HG03159 (cell line): ENCODE results near the gene CC2D2B.
"Not testable (repeated sequence)": the region's sequence is repeated elsewhere in the genome, so short reads cannot be mapped to it uniquely, and the experiment has no call there.

Experiments used
- ATAC-seq: cut with Tn5 transposase; IDR thresholded peaks from one replicate; pipeline ENCODE4 v1.9.1; 2021; ENCODE audit warnings: mild to moderate bottlenecking, moderate library complexity; ENCODE audit not compliant: unreplicated experiment

CC2D2B gene, protein sequence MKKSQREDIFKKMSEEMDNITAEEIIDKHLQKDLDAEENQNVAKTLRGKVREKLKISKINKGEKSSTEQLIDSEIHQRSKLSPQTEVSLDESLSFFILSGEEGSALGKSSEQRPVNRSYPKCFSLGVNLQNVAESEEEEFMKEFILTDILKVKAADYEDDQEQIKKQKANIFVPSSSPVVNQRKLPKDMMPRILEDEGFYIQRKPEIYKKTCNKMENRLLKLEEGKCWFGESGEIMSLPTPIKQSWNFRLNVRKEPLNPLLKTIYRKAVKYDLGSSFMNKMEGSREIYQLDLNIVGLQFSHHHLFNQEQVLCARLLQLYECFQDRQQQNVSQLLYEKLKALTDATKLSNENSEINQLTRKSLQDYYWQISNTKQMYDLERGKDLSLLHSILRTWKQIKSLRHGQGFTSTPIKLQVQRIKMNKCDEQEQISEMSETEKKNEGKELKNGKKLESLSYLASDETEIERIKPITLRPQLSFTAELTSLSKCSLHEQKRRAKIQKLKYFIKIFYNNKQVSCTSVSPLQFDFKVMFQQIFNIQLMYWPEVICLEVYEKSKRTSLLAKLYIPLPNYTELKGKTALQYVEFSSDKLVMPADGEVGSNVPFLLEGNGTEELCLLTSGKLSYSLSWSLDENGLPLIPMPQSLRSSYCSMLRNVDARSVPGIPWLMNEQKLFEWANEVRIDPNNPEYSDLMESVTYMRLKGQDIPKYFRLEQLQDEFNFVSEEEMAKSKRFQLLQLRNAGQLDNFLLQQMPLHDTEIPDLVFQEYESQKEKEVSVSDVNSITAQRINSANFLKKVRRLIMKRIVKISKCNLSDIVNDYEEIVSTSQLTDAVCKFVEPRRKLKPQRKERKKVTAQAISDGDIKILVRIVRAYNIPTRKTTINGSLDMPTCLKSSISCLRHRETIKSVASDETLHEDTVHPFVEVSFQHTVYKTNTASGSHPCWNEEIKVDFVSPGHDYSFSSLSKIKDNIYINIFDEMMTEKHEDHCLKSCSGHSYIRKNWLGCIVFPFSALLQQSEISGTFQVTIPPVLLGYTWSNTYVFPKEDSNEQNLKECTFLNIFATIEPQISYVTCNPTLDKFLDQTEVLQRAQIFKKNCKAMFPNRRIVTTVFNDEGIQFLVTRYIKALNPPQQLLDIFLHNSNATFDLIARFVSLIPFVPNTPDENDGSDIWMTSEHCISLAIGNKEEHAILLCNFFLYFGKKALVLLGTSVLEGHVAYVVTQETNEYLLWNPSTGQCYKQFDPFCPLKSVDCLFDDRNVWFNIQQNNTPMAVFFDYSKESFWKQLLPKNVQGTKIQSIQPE (N-terminal part only)

DNA sequence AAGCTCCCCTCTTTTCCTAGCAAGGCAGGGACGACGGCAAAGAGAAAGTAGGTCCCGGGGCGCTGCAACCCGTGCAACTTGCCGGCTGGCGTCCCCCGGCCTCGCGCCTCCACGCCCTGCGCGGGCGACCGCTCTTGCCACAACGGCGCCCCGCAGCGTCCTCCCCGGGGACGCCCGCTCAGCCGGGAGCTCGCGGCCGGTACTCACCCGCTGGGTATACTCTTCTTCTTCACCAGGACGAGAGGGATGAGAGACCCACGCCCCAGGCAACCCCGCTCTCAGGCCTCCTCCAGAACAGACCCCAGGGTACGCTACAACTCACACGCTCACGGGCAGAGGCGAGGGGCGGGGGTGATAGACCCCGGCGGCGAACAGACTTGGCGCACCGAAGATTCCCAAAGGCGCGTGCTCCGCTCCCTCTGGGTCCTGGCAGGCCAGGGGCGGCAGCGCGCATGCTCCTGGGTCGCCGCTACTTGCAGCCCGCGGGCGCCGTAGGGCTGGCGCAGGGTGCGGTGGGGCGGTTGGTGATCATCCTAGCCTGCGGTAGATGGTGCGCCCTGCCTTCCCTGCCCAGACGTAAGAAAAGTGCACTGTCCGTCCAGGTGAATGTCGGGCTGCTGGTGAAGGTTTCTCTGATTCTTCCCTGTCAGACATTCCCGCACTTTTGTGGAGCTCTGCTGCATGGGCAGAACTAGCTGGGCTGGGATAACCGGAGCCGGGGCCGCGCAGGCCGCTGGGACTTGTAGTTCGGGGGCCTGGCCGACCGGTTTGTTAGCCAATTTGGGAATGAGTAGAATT is at the start of gene CC2D2B:
Gene CC2D2B (plus strand): TSS at position 520 of the 798 bp plus-strand sequence. CDS start 3,349 bp downstream, outside the sequence.
- ATAC-seq: peak; percentile 83

DNA sequence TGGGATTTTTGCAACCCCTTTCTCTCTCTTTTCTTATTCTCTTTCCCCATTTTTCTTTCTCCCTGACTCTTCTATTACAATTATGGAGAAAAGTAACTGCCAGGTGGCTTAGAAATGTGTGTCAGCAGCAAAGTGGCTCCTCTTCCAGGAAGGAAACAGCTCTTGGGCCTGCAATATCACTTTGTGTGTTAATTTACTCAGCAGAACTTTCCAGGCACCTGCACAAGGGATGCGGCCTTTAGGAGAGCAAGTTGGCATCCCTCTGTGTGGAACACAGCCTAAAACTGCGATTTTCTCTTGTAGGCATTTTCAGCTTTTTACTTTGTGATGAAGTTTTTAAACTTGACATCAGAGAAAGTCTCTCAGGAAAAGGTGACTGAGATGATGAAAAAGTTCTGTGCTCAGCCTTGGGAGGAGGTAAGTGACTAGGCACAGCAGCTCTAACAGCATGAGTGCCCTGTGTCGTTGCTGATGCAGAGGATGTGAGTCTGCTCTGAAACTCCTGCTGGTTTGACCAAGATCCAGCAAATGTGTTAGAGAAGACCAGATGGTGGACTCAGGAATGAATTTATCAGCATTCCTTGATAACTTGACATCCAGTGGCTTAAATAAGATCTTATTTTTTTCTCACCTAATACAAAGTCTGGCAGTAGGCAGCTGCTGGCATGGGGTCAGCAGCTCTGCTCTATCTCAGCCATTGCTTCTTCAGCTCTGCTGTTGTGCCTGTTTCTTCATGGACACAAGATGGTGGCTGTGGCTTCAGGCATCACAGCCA is 47.4 kb upstream of the CC2D2B start:
- ATAC-seq: no peak

GRCh38 chr10:95861386-95861785 is 46.4 kb upstream of the CC2D2B start:
- no peak for ATAC-seq

DNA sequence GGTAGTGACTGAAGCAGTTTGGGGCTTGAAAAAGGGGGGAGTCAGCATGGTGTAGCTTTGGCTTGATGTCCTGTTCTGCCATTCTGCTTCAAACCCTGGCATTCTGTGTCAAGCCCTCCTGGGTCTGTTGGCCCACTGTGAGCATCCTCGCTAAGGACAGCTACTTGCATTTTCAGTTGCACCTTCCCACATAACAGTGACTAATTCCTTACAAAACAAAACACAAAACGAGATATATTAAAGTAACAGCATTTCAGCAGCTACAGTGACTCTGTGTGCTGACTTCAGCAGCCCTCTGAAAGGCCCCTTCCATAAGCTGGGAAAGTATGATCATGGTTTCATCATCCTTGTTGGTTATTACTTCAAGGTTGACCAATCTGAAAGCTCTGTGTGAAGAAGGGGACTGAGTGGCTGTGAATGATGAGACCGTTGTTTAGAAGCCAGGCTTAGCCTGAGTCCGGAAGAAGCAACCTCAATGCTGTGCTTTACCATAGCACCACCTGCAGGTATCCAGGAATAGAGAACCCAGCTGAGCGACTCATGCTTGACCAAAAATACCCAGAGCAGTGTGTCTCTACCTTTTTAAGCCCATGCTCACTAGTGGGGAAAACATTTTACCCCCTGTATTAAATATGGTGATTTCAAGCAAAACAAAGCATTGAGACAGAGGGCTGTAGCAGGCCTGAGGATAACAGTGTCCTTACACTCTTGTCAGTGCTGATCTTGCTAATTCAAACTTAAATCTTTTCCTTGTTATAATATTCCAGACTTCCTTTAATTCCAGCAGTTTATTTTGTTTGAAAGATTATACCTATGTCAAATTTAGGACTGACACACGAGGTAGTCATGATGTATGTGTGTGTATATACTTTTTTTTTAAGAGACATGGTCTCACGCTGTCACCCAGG is 42.6 kb upstream of the CC2D2B start:
- peak; percentile 88 for ATAC-seq

DNA sequence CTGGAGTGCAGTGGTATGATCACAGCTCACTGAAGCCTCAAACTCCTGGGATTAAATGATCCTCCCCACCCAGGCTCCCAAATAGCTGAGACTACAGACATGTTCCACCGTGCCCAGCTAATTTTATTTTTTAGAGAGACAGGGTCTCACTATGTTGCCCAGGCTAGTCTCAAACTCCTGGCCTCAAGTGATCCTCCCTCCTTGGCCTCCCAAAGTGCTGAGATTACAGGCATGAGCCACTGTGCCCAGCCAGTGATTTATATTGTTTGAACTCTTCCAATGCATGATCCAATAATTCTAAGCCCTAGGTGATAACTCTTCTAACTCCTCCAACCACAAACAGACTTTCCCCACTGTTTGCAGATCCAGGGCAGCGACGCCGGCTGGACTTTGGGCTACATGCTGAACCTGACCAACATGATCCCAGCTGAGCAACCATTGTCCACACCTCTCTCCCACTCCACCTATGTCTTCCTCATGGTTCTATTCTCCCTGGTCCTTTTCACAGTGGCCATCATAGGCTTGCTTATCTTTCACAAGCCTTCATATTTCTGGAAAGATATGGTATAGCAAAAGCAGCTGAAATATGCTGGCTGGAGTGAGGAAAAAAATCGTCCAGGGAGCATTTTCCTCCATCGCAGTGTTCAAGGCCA is 41.8 kb upstream of the CC2D2B start:
- no peak for ATAC-seq

DNA sequence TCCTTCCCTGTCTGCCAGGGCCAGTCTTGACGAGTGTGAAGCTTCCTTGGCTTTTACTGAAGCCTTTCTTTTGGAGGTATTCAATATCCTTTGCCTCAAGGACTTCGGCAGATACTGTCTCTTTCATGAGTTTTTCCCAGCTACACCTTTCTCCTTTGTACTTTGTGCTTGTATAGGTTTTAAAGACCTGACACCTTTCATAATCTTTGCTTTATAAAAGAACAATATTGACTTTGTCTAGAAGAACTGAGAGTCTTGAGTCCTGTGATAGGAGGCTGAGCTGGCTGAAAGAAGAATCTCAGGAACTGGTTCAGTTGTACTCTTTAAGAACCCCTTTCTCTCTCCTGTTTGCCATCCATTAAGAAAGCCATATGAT is 41.3 kb upstream of the CC2D2B start:
- no peak for ATAC-seq

GRCh38 chr10:95867866-95868265 is 39.9 kb upstream of the CC2D2B start:
- no peak for ATAC-seq

DNA sequence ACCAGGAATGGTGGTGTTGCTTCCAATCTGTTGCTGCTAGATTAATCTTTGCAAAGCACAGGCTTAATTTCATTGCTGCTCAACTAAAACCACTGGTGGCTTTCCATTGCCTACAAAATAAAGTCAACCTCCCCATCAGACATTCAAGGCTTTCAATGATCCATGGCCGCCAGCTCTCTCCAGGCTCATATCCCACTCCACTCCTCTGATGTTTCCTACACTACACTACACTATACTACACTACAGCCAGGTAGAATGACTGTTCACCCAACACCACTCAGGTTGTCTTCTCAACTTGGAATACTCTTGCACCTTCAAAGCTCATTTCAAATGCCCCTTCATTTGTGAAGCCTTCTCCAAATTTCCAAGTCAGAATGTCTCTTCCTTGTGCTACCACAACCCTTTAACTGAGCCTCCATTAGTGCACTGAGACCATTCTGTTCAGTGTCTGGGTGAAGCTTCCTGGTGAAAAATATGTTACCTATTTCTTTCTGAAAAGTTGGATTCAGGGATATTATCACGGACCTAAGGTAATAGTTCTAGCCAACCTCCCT is 35.5 kb upstream of the CC2D2B start:
- no peak for ATAC-seq

DNA sequence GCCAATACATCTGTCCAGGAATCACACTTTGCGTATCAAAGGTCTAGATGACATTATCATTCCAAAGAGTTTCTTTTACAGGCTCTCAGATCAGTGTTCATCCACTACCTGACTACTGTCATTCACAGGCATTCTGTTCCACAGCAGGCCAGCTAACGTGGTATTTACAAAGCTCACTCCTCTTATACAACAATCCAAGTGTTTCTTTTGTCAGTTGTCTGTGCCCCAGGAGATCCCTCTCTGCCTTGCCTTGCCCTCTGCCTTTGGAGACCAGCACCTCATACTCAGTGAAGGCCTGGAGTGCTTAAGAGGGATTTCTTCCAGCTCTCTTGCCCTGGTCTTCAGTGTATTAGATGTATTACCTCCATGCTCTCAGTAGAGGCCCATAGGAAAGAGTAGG is 34.6 kb upstream of the CC2D2B start:
- no peak for ATAC-seq

GRCh38 chr10:95873651-95874050 is 34.1 kb upstream of the CC2D2B start:
- ATAC-seq: no peak

DNA sequence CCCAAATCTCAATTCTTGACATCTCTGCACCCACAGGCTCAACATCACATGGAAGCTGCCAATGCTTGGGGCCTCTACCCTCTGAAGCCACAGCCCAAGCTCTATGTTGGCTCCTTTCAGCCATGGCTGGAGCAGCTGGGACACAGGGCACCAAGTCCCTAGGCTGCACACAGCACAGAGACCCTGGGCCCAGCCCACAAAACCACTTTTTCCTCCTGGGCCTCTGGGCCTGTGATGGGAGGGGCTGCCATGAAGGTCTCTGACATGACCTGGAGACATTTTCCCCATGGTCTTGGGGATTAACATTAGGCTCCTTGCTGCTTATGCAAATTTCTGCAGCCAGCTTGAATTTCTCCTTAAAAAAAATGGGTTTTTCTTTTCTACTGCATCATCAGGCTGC is 33.0 kb upstream of the CC2D2B start:
- not testable (repeated sequence) for ATAC-seq

- ATAC-seq: no peak
These were observed 31.0 kb upstream of the CC2D2B start for GRCh38 chr10:95876756-95877155.

DNA sequence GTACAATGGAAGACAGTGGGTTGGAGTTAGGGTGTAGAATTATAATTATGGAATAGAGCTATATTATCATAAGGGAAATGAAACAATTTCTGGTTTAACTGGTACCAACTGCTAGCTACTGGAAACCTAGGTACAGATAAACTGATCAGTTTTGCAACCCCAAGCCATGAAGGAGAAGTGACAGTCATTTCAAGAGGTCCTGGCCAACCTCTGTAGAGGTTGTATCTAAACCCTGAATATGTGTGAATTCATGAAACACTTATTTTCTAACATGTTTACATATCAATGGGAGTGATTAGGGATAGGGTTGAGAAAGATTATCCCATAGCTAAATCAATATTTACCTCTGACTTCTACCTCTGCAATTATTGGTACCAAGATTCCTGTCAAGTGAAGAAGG is 29.9 kb upstream of the CC2D2B start:
- ATAC-seq: peak; percentile 62

DNA sequence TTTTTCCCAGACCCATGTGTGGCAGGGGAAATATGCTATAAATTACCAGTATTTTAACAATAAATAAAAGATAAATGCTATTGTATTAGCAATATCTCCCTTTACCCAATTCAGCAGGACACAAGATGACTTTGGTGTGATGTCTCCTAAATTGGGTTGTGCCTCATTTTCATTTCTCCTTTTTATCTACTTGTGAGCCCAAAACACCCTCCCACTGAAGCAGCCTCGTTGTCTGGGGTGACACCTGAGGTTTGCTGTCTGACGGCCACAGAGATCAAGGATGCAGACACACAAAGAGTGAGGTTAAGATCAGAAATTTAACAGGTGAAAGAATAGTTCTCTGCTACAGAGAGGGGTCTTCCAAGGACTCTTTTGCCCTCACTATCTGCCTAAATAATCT is 27.1 kb upstream of the CC2D2B start:
- no peak for ATAC-seq

- ATAC-seq: no peak
These were observed 26.5 kb upstream of the CC2D2B start for GRCh38 chr10:95881316-95881715.

DNA sequence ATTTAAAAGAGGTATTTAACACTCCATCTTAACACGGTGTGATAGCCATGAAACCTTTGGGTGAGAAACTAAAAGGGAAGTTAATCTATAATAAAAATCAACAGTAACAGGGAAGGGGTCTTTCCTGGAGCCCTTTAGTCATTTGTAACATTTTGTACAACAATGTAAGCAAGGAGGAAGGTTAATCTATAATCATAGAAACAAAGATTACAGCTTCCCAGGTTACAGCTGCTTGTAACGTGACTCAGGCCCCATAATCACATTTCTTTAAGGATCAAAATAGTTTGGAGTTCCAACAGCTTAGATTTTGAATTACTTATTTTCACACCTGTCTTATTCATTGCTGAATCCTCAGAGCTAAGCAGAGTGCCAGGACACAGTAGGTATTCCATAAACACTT is 17.9 kb upstream of the CC2D2B start:
- no peak for ATAC-seq

- ATAC-seq: no peak
These were observed 11.5 kb upstream of the CC2D2B start for GRCh38 chr10:95896071-95896850.
